ENCODE data around the gene HPSE2. TPM values are rescaled to one million over a fixed set of nuclear protein-coding genes. Genes with fewer than 3 reads are reported as not detected.

HPSE2 gene
- polyA plus RNA-seq, 2 of the 4 experiments (the other 2 are of a cell fraction), result not detected

DNA sequence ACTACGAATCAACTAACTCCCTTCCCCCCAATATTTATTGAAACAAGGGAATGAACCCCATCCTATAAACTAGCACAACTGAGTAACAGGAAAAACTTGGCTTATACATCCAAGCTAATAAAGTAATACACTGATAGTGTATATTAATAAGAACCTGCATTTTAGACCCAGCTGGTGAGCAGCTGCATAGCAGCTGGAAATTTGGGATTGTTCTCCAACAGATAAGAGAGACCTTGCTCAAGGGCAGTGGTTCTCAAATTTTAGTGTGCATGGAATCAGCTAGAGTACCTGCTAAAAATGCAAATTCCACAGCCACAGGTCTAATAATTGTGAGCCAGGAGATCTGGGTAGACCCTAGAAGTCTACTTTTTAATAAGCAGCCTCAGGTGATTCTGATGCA, 404.3 kb downstream of the HPSE2 start:
- DNase-seq (ENCODE audit: low read depth in 1 of 2, low spot score in 1 of 2), result no peak
- no peak overlapping the region for H3K4me2 ChIP-seq
- TF ChIP-seq ESRRA (IDR thresholded peaks at IDR 0.05; ENCODE audit: borderline replicate concordance, low read length) (no peak), NFE2L2 (conservative IDR thresholded peaks at IDR 0.05; ENCODE audit: low read length) (no peak), EHMT2 (IDR thresholded peaks at IDR 0.05; ENCODE audit: low read depth) (no peak), TP53 (CRISPR knock-in tag; IDR thresholded peaks at IDR 0.05) (no peak), POLR2AphosphoS2 (conservative IDR thresholded peaks at IDR 0.05; ENCODE audit: low read length) (no peak), EP300 (IDR thresholded peaks at IDR 0.05) (no peak), RARB (CRISPR knock-in tag; IDR thresholded peaks at IDR 0.05) (no peak), HMGXB4 (CRISPR knock-in tag; IDR thresholded peaks at IDR 0.05; ENCODE audit: borderline replicate concordance) (no peak), EHF (CRISPR knock-in tag; IDR thresholded peaks at IDR 0.05) (no peak), RCOR1 (IDR thresholded peaks at IDR 0.05; ENCODE audit: low read depth, low read length) (no peak), SMC3 (IDR thresholded peaks at IDR 0.05) (no peak), KDM5A (IDR thresholded peaks at IDR 0.05) (no peak)
- CTCF ChIA-PET, result interaction anchor here (0.9 kb wide), 1 partner anchor 13 kb away, joined by 3 read pairs; no protein-coding TSS in a partner anchor
- no peak for FAIRE-seq
- WGBS (ENCODE audit: missing lambda C conversion rate), result 0% methylated on average over 1 of the region's 1 CpG
- H3K27ac ChIP-seq, result no peak overlapping the region
- H3K4me3 ChIP-seq, result no peak overlapping the region
- POLR2A ChIA-PET, result no interaction called here
- no peaks in the 10 kb centered on the region for H3K4me1 ChIP-seq
- no peaks in the 10 kb centered on the region for H3K9me3 ChIP-seq
- ATAC-seq, result no peak

GRCh38 chr10:98825741-98826140, 409.9 kb downstream of the HPSE2 start:
- Histone ChIP-seq H3K27ac (no peak overlapping the region), H3K4me2 (no peak overlapping the region), H3K4me1 (no peaks in the 10 kb centered on the region), H3K4me3 (no peak overlapping the region), H3K9me3 (no peaks in the 10 kb centered on the region)
- ChIA-PET POLR2A (no interaction called here), CTCF (no interaction called here)
- ATAC-seq, result no peak
- no peak for DNase-seq (ENCODE audit: low read depth in 1 of 2, low spot score in 1 of 2)
- FAIRE-seq, result no peak
- TF ChIP-seq NR3C1 (IDR thresholded peaks at IDR 0.05) (no peak), JUN (IDR thresholded peaks at IDR 0.05) (no peak), NPAS2 (CRISPR knock-in tag; IDR thresholded peaks at IDR 0.05; ENCODE audit: borderline replicate concordance) (no peak), CTCF (IDR thresholded peaks at IDR 0.05) (no peak), RCOR1 (IDR thresholded peaks at IDR 0.05; ENCODE audit: low read depth, low read length) (no peak), RARB (CRISPR knock-in tag; IDR thresholded peaks at IDR 0.05) (no peak), MYC (IDR thresholded peaks at IDR 0.05; ENCODE audit: borderline replicate concordance, low read length) (no peak), HOXA7 (CRISPR knock-in tag; IDR thresholded peaks at IDR 0.05) (no peak), JUNB (IDR thresholded peaks at IDR 0.05) (no peak), CHD2 (IDR thresholded peaks at IDR 0.05; ENCODE audit: low read length, partially characterized antibody) (no peak), MAFK (IDR thresholded peaks at IDR 0.05; ENCODE audit: partially characterized antibody) (no peak), REST (IDR thresholded peaks at IDR 0.05) (no peak), ZSCAN20 (CRISPR knock-in tag; IDR thresholded peaks at IDR 0.05) (no peak), ZNF302 (CRISPR knock-in tag; IDR thresholded peaks at IDR 0.05) (no peak), CBX8 (IDR thresholded peaks at IDR 0.05) (no peak), TP53 (CRISPR knock-in tag; IDR thresholded peaks at IDR 0.05) (no peak), EHF (CRISPR knock-in tag; IDR thresholded peaks at IDR 0.05) (no peak), RFX5 (IDR thresholded peaks at IDR 0.05) (no peak), POLR2AphosphoS2 (conservative IDR thresholded peaks at IDR 0.05; ENCODE audit: low read length) (no peak), HOXB13 (CRISPR knock-in tag; IDR thresholded peaks at IDR 0.05; ENCODE audit: low read depth) (no peak)

Data from A549 (cell line).